B cell (primary cell): ENCODE results near the gene MGARP. TPM values are rescaled to one million over a fixed set of nuclear protein-coding genes. Genes with fewer than 3 reads are reported as not detected.

ENCODE experiments used
- ATAC-seq: fragments of 200-7000 bp; cut with Tn5 transposase; one replicate; pipeline ENCODE4 v1.10.0; 2021; ENCODE audit warnings: low read depth, mild to moderate bottlenecking, moderate number of reproducible peaks, moderate library complexity
- CTCF ChIA-PET: fragments of 350-600 bp; sonication (Branson Sonifier 250); formaldehyde crosslinking; loops from one replicate; lab custom pipeline; 2021; ENCODE audit warnings: antibody characterized with exemption, inconsistent platforms; lab: Charles Lee
- POLR2A ChIA-PET: fragments of 350-600 bp; sonication (Branson Sonifier 250); formaldehyde crosslinking; loops from one replicate; lab custom pipeline; 2021; ENCODE audit warnings: antibody characterized with exemption; lab: Charles Lee
- DNase-seq: peaks from one replicate; pipeline ENCODE4 v3.0.0; 2013
- H2AFZ ChIP-seq: 2 replicates; pipeline ENCODE4 v1.6.1; 2012; ENCODE audit warnings: mild to moderate bottlenecking, low read depth, low read length; ENCODE audit not compliant: insufficient read depth, poor library complexity, severe bottlenecking
- H3K27ac ChIP-seq, 2 donors: 1 replicate in 1 of 2; 2 replicates in 1 of 2; pipeline ENCODE4 v1.5.1; 2012 to 2013; ENCODE audit warnings: low read length in 2 of 2, mild to moderate bottlenecking in 2 of 2, moderate library complexity in 1 of 2
- H3K27me3 ChIP-seq, 4 experiments: fragments of 200-600 bp in 1 of 4; sonication (generic) in 1 of 4; replicated peaks in 1 of 4; 1 replicate in 2 of 4; 2 replicates in 2 of 4; pipeline versions ENCODE4 v1.6.1 to v1.7.0; 2013 to 2016; ENCODE audit warnings: low read length in 3 of 4, mild to moderate bottlenecking in 2 of 4, mixed read lengths in 1 of 4, moderate library complexity in 1 of 4; ENCODE audit not compliant: insufficient read depth in 4 of 4, control insufficient read depth in 3 of 4; ENCODE audit errors: control extremely low read depth in 1 of 4
- H3K36me3 ChIP-seq, 2 experiments: replicated peaks in 1 of 2; 1 replicate in 1 of 2; 2 replicates in 1 of 2; pipeline versions ENCODE4 v1.6.1 to v1.7.1; 2013; ENCODE audit warnings: low read length in 1 of 2; ENCODE audit not compliant: insufficient read depth in 2 of 2, control insufficient read depth in 1 of 2; ENCODE audit errors: control extremely low read depth in 1 of 2, extremely low read depth in 1 of 2
- H3K4me1 ChIP-seq, 2 donors: fragments of 200-600 bp in 1 of 2; sonication (generic) in 1 of 2; 1 replicate in 1 of 2; 2 replicates in 1 of 2; pipeline versions ENCODE4 v1.5.1 to v1.6.1; 2013 to 2017; ENCODE audit warnings: low read length in 2 of 2; ENCODE audit not compliant: control insufficient read depth in 2 of 2, insufficient read depth in 2 of 2
- H3K4me2 ChIP-seq: replicated peaks from 2 replicates; pipeline ENCODE3; 2012; ENCODE audit warnings: mild to moderate bottlenecking, low read depth, low read length; ENCODE audit not compliant: poor library complexity, severe bottlenecking
- H3K4me3 ChIP-seq, 5 experiments: fragments of 200-600 bp in 1 of 5; sonication (generic) in 1 of 5; 1 replicate in 3 of 5; 2 replicates in 2 of 5; pipeline versions ENCODE4 v1.5.1 to v1.7.0; 2011 to 2016; ENCODE audit warnings: low read length in 4 of 5, mild to moderate bottlenecking in 4 of 5, low read depth in 2 of 5, control low read depth in 1 of 5, moderate library complexity in 1 of 5; ENCODE audit not compliant: insufficient read depth in 1 of 5; ENCODE audit errors: control extremely low read depth in 1 of 5, extremely low read depth in 1 of 5
- H3K79me2 ChIP-seq: fragments of 200-600 bp; sonication (generic); one replicate; pipeline ENCODE4 v1.6.0; 2016; ENCODE audit warnings: low read length; ENCODE audit not compliant: control insufficient read depth, insufficient read depth
- H3K9ac ChIP-seq: fragments of 200-600 bp; sonication (generic); 2 replicates; pipeline ENCODE4 v1.6.1; 2017; ENCODE audit warnings: mild to moderate bottlenecking, low read length, moderate library complexity
- H3K9me3 ChIP-seq, 3 donors: one replicate each; pipeline versions ENCODE4 v1.6.1 to v1.7.1; 2013; ENCODE audit warnings: low read length in 2 of 3; ENCODE audit not compliant: control insufficient read depth in 2 of 3, insufficient read depth in 1 of 3; ENCODE audit errors: control extremely low read depth in 1 of 3
- H4K20me1 ChIP-seq: 2 replicates; pipeline ENCODE4 v1.6.0; 2012; ENCODE audit warnings: mild to moderate bottlenecking, low read length; ENCODE audit not compliant: insufficient read depth, control insufficient read depth, poor library complexity, severe bottlenecking
- H3K27ac Mint-ChIP-seq: one replicate; pipeline ENCODE4 v1.8.0; 2021; ENCODE audit warnings: mixed read lengths
- H3K27me3 Mint-ChIP-seq: one replicate; pipeline ENCODE4 v1.8.0; 2021; ENCODE audit warnings: mixed read lengths
- H3K4me1 Mint-ChIP-seq: one replicate; pipeline ENCODE4 v1.8.0; 2021; ENCODE audit warnings: mixed read lengths
- H3K4me3 Mint-ChIP-seq: one replicate; pipeline ENCODE4 v1.8.0; 2021; ENCODE audit warnings: mixed read lengths
- H3K9me3 Mint-ChIP-seq: one replicate; pipeline ENCODE4 v1.8.0; 2022; ENCODE audit warnings: mixed read lengths; ENCODE audit not compliant: insufficient read depth
- CTCF ChIP-seq: fragments of 200-600 bp; IDR thresholded peaks from one replicate; pipeline ENCODE4 v1.8.0; 2022; ENCODE audit warnings: antibody characterized with exemption, mild to moderate bottlenecking
- EZH2 ChIP-seq: IDR thresholded peaks from 2 replicates; pipeline ENCODE4 v1.6.1; 2012; ENCODE audit warnings: borderline replicate concordance, low read depth, mild to moderate bottlenecking, moderate library complexity, low read length; ENCODE audit not compliant: insufficient read depth, poor library complexity, severe bottlenecking
- WGBS: methylation state at CpG from one replicate; pipeline ENCODE4 v1.1.5; 2013; ENCODE audit warnings: missing lambda C conversion rate; ENCODE audit not compliant: insufficient coverage; 5-methylcytosine and 5-hydroxymethylcytosine counted together
- intact Hi-C: fragments of 100-400 bp; cut with micrococcal nuclease; formaldehyde crosslinking; loops from one replicate; pipeline ENCODE4 v1.10.0; 2022
- polyA plus RNA-seq: library from polyadenylated mRNA; depleted of rRNA; stranded (reverse); fragments of >200 nt; gene quantifications from 2 replicates; pipeline ENCODE4 v1.2.3, GENCODE V29; 2012
- total RNA-seq, 2 donors: library from RNA; stranded (reverse); fragments of 120-200 nt in 1 of 2; gene quantifications; 1 replicate in 1 of 2; 2 replicates in 1 of 2; pipeline versions ENCODE4 v1.2.3 to v1.2.4, GENCODE V29; 2013 to 2022

Gene MGARP
- total and polyA plus RNA-seq, 2 donors (not counting 1 experiment from before 2014, with no cell fraction given): 0.28 TPM; not detected in 1

DNA sequence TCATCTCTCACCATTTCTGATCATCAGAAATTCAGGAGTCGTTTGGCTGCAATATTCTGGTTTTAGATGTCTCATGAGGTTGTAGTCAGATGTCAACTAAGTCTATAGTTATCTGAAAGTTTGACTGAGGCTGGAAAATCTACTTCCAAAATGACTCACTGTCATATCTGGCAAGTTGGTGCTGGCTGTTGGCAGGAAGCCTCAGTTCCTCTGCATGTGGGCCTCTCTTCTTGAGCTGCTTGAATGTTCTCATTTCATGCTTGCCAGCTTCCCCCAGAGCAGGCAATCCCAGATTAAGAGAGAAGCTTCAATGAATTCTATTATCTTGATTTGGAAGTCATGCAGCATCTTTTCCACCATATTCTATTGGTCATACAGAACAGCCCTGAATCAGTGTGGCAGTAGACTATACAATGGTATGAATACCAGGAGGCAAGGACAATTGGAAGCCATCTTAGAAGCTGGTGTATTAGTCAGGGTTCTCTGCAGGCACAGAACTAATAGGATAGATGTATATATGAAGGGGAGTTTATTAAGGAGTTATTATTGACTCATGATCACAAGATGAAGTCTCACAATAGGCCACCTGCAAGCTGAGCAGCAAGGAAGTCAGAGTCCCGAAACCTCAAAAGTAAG is 56.2 kb downstream of the MGARP start:
- Histone ChIP-seq H3K27ac (no peak overlapping the region), H4K20me1 (no peaks in the 10 kb centered on the region), H3K4me1 (peaks cover 0 to 6% of the 10 kb centered on the region in 2 donors), H3K9me3 (no peaks in the 10 kb centered on the region), H2AFZ (peak overlapping the region; percentile 28), H3K4me3 (no peak overlapping the region), H3K4me2 (no peak overlapping the region), H3K79me2 (no peaks in the 10 kb centered on the region), H3K9ac (no peak overlapping the region), H3K36me3 (no peaks in the 10 kb centered on the region), H3K27me3 (no peaks in the 10 kb centered on the region)
- H3K27me3 Mint-ChIP-seq: no peaks in the 10 kb centered on the region
- no peak overlapping the region for H3K4me3 Mint-ChIP-seq
- WGBS: 100% methylated on average over 1 of the region's 2 CpGs
- intact Hi-C loops: no loop called here
- no peak overlapping the region for H3K27ac Mint-ChIP-seq
- peaks cover 10% of the 10 kb centered on the region for H3K4me1 Mint-ChIP-seq
- no peak for DNase-seq
- ATAC-seq: no peak
- POLR2A ChIA-PET: no interaction called here
- CTCF ChIA-PET: interaction anchor here (0.5 to 1.7 kb wide), 9 partner anchors 8 to 320 kb away, joined by 3 to 7 read pairs (median 3); partner anchors contain the start of gene NAA15
- no peak for TF ChIP-seq CTCF
- no peak for TF ChIP-seq EZH2
- H3K9me3 Mint-ChIP-seq: no peaks in the 10 kb centered on the region

- ChIA-PET CTCF (no interaction called here), POLR2A (no interaction called here)
- Histone ChIP-seq H3K4me2 (no peak overlapping the region), H3K4me3 (no peak overlapping the region), H3K27me3 (no peaks in the 10 kb centered on the region), H3K79me2 (no peaks in the 10 kb centered on the region), H3K27ac (no peak overlapping the region), H4K20me1 (no peaks in the 10 kb centered on the region), H3K4me1 (peaks cover 0 to 6% of the 10 kb centered on the region in 2 donors), H3K9ac (no peak overlapping the region), H2AFZ (no peak overlapping the region), H3K36me3 (no peaks in the 10 kb centered on the region), H3K9me3 (no peaks in the 10 kb centered on the region)
- Mint-ChIP-seq H3K27me3 (no peaks in the 10 kb centered on the region), H3K4me3 (no peak overlapping the region), H3K27ac (no peak overlapping the region), H3K9me3 (no peaks in the 10 kb centered on the region), H3K4me1 (peaks cover 11% of the 10 kb centered on the region)
- TF ChIP-seq EZH2 (no peak), CTCF (no peak)
- intact Hi-C loops: no loop called here
- ATAC-seq (no peak), DNase-seq (no peak)
- no CpG with 5 or more reads among the region's 5 CpGs for WGBS
Observed at GRCh38 chr4:139222215-139222614, 57.8 kb downstream of the MGARP start.
